Stimulated activated CD4-positive, alpha-beta T cell treated with anti-CD3 and anti-CD28 coated beads, Interleukin-4, amount 100 ng/mL, for 4 hours (primary cell): ENCODE data around the gene TBC1D14.

Experiments used
- DNase-seq, 2 experiments: peaks; one replicate each; pipeline ENCODE4 v3.0.0-alpha.2; 2020

Gene TBC1D14, protein sequence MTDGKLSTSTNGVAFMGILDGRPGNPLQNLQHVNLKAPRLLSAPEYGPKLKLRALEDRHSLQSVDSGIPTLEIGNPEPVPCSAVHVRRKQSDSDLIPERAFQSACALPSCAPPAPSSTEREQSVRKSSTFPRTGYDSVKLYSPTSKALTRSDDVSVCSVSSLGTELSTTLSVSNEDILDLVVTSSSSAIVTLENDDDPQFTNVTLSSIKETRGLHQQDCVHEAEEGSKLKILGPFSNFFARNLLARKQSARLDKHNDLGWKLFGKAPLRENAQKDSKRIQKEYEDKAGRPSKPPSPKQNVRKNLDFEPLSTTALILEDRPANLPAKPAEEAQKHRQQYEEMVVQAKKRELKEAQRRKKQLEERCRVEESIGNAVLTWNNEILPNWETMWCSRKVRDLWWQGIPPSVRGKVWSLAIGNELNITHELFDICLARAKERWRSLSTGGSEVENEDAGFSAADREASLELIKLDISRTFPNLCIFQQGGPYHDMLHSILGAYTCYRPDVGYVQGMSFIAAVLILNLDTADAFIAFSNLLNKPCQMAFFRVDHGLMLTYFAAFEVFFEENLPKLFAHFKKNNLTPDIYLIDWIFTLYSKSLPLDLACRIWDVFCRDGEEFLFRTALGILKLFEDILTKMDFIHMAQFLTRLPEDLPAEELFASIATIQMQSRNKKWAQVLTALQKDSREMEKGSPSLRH

DNA sequence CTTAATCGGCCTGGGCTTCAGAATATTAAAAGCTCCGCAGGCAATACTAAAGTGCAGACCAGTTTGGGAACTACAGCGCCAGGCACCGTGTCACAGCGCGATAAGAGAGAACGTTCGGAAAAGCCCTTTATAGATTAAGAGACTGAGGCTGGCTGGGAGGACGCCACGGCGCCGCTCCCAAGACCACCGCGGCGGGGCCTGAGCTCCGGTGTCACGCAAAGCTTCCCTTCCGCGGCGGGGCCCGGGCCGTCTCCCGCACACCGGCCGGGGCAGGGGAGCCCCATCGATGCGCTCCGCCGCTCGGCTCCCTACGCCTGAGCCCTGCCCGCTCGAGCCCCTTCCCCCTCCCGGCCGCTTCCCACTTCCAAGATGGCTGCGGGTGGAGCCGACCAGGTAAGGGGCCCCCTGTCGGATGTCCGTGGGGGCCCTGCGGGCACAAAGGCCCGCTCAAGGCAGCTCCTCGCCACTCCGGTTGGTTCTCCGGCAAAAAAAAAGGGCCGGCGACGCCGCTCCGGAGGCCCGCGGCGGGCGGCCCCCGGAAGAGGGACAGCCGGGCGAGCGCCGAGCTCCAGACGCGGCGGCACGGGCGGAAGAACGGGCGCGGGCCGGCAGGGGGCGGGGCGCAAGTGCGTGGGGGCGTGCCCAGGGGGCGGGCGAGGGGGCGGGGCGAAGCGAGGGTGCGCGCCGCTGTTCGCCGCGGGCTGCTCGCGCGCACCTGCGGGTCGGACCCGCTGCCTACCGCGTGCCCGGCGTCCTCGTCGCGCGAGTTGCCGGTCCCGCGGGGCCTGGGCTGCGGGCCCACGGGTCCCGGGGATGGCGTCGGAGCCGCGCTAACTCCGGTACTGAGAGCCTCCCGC is at the start of gene TBC1D14:
Gene TBC1D14, plus strand, starts transcription at position 714 of the 857 bp plus-strand sequence. CDS start 13,564 bp downstream, outside the sequence.
- DNase-seq, result peak; percentile 85 to 88

DNA sequence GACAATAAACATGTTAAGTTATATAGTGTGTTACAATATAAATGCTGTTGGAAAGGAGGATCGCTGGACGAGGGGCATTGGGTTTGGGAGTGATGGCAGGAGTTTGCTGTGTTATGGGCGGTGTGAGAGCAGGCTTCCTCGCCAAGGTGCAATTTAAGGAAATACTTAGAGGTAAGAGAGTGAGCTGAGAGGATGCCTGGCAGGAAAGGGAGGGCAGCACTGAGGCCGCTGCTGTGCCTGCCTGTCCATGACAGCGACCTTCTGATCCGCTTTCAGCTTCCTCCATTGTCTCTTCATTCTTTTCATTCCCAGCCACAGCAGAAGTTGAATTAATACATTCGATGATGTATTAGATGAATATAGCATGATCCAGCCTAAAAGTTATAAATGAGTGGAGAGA is 41.2 kb upstream of the TBC1D14 start:
- DNase-seq, result no peak

DNA sequence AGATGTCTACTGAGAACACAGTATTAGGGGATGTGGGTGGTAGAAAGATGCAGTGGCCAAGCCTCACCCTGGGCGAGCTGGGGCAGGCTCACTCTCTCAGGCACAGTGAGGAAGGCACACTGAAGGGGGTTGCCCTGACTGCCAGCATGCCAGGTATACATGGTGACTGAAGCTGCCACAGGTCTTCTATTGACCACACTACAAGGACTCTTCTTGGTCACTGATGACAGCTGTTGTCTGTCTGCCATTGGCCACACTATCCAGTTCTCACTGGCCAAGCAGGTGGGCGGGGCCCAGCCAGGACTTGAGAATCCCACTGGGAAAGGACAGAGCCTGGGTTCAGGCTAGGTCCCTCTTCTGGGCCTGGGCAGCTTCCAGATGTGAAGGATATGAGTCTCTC is 39.7 kb upstream of the TBC1D14 start:
- DNase-seq, result no peak

DNA sequence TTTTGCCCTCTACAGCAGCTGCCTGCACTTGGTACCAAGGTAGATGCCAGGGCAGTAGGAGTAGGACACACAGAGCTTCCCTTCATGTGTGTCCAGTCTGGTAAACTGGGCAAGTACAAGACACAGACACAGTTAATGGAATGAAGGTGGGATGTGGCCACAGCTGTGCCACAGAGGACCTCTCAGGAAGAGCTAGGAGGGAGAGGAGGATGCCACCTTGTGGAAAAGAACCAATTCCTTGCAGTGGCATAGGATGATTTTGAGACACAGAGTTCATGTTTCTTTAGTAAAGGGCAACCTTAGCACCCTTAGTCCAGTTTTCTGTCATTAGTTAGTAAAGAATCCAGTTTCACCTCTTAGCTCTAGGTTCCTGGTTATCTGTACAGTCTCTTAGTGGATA is 36.3 kb upstream of the TBC1D14 start:
- no peak for DNase-seq

DNA sequence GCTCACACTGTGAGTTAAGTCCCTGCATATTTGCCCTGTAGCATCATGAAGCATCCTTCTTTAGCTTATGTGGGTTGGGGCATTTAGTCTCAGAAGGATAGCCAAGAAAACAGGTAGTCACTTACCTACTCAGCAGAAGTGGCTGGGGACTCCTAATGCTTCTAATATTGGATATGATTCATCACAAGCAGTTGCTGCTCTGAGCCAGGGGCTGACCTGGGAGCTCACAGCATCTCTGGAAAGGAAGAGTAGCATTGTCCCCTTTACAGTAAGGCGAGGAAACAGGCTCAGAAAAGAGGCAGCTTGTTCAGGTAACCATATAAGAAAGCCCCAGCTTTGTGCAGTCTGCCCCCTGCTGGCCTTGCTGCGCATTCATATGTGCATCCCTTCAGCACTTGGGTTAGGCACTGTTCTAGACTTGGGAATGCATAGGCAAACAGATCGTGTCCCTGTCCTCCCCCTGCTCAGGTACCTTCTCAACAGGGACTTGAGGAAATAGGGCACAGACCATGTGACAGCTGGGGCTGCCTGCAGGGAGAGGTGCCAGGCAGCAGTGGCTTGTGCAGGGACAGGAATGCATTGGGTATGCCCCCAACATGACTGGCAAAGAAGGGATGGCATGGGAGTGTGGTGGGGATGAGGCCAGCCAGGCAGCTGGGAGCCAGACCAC is 35.7 kb upstream of the TBC1D14 start:
- DNase-seq, result peak; percentile 74 to 78

DNA sequence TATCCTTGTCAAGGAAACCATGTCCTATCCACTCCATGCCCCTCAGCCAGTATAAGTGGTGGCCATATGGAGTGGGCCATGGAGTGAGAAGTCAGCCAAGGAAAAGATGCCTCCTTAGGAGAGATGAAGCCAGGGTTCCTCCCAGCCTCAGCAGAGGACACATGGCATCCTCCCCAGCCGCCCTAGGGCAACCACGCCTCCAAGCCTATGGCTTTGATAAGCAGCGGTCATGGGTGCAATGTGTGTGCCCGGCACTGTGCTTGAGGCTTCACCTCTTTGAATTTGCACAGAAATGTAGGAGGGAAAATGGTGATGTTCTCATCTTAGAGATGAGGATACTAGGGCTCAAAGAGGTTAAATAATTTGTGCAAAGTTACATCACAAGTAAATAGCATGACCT is 34.6 kb upstream of the TBC1D14 start:
- no peak for DNase-seq

DNA sequence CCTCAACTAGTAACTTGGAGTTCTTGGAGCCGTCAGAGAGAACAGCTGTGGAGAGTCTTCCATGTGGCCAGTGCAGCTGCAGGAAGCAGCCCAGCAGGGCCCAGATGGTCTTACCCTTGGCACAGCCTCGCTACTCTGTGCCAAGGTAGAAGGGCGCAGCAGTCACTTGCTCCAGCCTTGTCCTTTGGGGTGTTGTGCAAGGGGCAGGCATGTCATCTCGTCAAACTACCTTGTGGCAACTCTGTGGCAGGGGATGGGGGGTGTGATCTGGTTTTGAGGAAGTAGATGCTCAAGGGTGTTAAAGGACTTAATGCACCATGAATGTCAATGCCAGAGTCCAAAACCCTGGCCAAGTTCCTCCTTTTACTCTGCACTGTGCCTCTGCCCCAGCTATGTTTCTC is 34.2 kb upstream of the TBC1D14 start:
- no peak for DNase-seq

DNA sequence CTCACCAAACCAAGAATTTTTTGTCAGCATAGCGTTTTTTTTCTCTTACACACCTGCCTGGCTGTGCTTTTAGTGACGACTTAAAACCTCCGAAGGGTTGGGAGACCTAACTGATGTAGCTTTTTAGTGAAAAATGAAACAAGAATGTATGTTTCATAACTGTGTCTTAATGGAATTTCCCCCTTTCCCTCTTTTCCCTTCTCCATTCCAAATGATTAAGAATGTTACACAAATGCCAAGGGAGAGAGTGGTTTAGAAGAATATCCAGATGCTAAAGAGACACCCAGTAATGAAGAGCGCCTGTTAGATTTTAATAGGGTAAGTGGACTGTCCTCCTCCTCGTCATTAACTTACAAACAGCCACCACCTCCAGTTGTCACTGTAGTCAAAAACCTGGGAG is 33.2 kb upstream of the TBC1D14 start:
- DNase-seq, result no peak

DNA sequence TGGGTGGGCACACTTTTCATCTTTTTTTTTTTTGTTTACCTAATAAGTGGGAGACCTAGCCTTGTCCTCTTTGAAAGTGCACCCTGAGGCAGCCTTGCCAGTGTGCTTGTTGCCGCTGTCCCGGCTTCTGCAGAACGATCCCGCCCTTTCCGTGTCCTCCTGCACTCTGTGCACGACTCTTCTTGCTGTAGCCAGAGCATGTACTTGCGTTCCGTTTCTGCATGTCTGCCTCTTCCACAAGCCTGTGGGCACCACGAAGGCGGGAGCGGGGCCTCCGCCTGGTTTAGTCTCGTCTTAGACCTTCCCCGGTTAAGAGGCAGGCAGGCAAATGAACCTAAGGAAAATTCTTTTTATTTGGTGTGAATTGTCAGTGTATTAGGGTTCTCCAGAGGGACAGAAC is 32.6 kb upstream of the TBC1D14 start:
- DNase-seq, result no peak

DNA sequence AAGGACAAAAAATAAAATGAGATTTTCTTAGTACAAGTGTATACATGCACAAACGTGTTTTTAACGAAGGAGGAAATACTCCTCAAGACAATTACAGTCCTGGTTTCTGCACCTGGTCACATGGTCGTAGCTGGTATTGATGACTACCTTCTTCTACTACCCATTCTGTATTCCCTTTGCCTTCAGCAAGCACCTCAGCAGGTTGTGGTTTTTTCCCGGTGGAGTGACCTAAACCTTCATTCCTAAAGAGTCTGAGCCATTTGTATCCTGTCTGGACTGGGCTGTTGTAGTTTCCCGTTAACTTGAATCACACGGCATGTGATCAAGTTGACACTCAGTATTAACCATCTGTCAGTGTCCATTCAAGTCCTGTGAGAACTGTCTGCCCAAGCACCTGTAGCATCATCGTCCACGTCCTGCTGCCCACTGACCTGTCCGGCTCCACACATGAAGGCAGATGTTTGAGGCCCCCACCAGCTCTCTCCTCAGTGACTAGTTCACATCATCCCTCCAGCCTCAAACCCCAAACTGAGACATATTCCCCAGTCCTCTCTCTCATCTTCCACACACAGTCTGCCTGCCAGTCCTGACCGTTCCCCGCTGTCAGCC is 31.1 kb upstream of the TBC1D14 start:
- DNase-seq, result no peak

DNA sequence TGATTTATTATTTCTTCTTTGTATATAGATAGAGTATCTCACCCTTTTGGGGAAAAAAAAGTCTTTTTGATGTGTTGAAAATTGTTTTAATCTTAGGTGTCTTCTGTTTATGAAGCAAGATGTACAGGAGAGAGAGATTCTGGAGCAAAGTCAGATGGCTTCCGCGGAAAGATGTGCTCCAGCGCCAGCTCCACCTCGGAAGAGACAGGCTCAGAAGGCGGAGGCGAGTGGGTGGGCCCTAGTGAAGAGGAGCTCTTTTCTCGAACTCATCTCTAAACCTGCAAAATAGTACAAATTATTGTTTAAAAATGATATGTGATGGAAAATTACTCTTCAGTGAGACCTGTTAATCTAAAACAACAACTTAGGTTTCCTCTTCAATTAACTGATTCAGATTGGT is 28.9 kb upstream of the TBC1D14 start:
- DNase-seq, result no peak

DNA sequence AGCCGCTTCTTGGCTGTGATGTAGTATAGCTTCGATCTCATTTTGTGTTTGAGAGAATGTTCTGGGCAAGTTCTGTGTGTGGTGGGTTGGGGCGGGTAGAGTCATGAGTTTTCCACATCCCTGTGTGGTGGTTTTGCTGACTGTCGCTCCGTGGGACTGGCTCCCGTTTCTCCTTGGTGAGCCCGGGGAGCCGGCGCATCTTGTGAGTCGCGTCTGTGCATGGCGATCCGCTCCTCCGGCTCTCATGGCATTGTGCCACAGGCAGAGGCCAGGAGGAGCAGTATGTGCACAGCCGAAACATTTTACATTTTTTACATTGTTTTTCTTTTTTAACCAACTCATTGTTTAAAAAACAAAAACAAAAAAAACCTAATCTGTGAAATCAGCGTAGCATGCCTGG is 27.7 kb upstream of the TBC1D14 start:
- no peak for DNase-seq

DNA sequence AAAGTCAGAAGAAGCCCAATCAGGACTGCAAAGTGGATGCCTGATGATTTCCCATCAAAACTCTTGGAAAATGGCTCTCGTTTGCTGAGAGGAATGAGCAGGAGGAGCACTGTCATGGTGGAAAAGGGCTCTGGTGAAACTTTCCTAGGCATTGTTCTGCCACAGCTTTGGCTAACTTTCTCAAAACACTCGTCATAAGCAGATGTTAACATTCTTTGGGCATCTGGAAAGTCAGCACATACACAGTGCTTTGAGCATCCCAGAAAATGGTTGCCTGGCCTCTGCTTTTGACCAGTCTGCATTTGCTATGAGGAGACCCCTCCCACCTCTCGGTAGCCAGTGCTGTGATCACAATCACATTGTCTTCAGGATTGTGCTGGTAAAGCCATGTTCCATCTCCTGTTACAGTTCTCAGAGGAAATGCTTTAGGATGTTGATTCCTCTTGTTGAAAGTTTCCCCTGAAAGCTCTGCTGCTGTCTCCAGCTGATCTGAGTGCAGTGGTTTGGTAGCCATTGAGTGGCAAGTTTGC is 25.2 kb upstream of the TBC1D14 start:
- no peak for DNase-seq

DNA sequence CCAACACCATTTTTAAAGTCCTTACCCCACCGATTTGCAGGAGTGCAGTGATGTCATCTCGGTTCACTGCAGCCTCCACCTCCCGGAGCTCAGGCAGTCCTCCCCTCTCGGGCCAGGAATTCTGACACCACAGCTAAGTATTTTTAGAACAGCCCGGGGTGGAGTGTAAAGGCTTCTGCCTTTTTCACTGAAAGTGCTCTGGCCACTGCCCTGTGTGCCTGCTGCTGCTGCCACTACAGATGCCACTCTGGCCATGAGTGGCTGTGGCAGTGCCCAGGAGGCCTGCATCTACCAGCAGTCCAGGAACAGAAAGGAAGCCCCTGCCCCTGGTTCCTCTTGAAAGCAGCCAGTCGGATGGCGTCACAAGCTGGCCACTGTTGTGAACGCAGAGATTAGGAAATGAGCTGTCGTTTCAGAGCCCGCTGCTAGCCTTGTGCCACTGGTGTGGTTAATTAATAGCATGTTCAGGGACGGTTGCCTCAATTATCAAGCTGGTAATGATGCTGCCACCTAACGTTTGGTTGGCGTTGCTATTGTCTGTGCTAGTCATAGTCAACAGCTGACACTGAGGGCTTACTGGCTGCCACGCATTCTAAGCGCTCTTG is 23.6 kb upstream of the TBC1D14 start:
- DNase-seq, result no peak

DNA sequence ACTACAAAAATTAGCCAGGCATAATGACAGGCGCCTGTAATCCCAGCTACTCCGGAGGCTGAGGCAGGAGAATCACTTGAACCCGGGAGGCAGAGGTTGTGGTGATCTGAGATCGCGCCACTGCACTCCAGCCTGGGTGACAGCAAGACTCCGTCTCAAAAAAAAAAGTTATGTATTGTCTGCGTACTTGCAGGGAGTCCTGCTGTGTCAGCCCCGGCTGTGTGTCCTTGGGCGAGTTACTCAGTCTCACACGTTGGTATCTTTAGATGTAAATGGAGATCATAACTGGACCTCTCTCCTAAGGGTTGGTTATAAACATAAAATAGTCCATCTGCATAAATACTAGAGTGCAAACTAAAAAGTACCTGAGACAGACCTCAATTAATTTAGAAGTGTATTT is 22.7 kb upstream of the TBC1D14 start:
- DNase-seq, result no peak

DNA sequence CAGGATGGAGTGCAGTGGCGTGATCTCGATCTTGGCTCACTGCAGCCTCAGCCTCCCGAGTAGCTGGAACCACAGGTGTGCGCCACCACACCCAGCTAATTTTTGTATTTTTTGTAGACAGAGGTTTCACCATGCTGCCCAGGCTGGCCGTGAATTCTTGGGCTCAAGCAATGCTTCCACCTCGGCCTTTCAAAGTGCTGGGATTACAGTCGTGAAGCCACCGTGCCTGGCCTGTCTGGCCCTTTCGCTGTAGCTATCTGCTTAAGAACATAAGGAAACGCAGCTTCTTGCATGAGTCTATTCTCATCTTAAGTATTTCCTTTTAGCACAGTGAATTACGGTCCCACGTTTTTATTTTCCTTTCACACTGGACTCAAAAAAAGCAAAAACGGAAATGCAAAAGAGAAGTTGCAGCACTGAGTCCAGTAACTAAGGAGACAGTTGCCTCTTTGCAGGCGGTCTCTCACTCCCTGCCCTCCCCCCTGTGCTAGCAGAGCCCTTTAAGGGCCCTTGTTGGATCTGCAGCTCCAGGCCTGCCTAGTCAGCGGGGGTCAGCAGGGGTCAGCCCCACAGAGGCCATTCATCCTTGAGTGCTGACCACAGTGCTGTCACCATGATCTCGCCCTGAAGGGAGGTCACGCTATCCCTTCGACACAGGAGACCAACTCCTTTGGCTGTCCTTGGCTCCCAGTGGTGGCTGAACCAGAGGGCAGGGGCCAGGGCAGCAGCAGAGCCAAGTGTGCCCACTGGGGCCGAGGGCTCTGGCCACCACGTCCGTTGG is 21.8 kb upstream of the TBC1D14 start:
- DNase-seq, result no peak

DNA sequence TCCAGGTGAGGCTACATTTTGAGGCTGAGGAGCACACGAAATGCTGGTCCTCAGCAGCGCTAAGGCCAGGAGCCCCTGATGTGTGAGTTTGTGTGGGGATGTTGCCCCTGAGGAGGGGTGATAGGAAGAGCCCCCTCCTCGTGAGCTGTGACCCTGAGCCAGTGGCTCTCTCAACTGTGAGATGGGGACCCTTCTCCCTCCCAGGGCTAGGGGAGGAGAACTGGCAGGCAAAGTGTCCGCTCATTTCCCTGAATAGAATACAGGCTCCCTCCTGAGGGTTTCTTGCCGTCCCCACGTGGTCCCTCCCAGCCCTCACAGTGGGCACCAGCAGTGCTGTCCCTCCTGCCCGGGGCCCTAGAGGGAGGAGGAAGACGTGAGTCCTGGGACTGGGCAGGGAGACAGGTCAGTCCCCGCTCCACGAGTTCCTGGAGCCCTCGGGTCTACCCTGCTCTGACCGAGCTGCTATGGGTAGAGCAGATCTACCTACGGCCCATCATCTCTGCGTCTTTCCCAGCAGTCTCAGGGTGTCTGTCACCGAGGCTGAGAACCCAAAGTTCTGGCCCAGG is 21.0 kb upstream of the TBC1D14 start:
- no peak for DNase-seq

DNA sequence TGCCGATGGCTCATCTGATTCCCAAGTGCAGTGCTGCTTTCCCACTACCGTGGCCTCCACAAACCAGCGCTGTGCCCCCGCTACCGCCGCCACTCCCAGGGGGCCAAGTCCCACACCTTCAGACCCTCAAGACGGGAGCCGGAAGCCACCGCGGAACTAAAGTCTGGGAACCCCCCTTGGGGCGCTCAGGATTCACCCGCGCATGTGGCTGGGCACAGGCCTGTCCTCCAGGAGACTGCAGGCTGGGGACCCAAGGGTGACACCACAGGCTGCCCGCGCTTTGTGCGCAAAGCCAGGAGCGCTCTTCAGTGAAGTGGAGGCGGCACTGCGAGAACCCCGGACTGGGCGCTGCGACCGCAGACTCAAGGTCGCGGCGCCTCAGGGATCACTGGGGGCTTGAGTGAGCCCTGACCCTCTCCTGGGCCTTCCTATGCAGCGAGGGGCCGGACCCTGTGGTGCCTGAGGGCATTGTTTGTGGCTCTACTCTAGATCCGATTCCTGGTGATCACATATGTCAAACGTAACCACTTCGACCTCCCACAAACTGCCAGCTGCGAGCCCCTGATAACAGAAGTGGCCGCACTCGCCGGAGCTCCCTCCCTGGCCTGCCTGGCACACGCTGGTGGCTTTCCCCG is 20.4 kb upstream of the TBC1D14 start:
- no peak for DNase-seq

DNA sequence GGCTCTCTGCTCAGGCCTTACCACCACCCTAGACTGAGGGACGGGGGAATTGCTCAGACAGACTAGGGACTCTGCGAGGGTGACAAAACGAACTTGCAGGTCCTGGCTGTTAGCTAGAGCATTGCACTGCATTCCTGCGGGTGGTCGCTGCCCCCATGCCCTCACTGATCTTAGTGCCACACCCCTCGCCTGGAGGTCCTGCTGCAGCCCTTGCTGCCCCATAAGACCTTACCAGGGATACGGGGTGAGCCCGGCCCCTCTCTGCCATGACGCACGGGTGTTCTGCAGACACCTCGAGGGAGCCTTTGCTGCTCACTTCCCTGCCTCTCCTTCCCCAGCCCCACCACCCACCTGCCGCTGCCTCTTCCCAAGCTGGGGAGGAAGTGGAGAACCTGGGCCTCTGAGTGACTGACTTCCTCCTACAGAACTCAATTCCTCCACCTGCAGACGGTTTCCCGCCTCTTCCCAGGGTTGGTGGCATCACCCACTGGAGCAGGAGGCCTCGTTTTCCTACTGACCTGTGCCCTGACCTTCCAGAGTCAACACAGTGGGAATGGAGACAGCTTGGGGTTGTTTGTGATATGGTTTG is 19.8 kb upstream of the TBC1D14 start:
- DNase-seq, result no peak

DNA sequence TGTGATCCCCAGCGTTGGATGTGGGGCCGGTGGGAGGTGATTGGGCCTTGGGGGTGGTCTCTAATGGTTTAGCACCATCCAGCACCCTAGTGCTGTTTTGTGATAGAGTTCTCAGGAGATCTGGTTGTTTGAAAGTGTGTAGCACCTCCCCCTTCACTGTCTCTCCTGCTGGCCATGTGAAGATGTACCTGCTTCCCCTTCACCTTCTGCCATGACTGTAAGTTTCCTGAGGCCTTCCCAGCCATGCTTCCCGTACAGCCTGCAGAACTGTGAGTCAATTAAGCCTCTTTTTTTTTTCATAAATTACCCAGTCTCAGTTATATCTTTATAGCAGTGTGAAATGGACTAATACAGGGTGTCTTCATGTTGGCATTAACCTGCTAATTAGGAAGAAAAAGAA is 19.3 kb upstream of the TBC1D14 start:
- no peak for DNase-seq
